Hippocampal formation (tissue), 2 donors: Measurements from ENCODE around the gene ALK.

ENCODE experiments used
- DNase-seq, 2 donors: peaks; one replicate each; lab custom pipeline; 2025; lab: John Stamatoyannopoulos, UW

ALK gene

DNA sequence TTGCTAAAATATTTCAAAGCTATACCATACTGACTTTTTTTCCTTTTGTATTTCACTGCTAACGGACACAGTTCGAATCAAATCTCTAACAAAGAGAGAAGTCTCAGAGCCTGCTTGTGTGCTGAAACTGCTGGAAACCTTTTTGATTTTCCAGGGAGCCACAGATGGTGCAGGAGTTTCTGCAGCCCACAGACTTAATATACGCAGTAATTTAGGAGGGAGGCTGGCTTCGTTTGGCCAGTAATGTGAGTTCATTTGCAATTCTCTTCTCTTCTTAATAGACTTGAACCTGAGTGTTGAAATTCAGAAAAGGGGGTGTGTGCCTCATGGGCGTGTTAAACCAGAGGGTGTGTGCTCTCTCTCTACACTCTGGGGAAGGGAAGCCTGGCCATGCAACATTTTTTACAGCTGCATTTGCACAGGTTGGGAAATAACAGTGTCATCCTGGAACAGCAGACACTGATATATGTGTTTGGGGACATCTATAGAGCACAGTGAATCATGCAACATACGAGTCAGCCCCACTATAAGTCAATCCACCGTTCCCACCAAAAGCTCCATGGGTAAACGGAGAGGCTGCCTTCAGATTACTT lies 473.2 kb downstream of the ALK start:
- no peak for DNase-seq

DNA sequence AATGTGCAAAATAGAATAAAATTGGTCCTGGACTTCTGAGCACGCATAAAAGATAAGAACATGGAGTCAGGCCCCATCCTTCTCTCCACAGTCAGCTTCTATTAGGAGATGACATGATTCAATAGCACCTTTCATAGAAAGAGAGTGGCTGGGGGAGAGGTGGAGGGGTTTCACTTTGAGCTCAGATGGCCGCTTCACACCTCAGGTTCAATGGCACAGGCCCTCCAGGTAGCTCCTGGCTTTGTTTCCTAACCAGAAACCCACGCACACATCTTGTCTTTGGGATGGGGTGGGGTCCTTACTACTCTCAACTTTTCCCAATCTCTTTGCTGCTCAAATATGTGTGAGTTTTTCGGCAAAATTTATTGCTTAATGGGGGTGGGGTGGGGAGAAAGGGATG lies 473.9 kb downstream of the ALK start:
- no peak for DNase-seq

DNA sequence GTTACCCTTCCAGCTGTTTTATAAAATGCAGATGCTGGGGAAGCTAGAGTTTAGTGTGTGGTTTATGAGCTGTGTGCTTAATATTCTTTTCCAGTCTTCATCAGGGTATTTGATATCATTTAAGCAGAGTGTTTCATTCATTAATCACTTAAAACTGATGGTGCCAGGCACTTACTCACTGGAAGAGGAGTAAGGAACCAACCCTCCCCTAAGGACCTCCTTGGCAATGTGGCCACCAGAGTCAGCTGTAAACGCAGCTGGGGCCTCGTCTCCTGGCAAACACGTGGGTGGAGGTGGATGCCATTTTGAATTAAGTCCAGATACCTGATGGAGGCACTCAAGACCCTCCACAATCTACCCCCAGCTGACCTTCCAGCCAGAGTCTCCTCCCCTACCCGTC lies 474.5 kb downstream of the ALK start:
- DNase-seq: no peak

DNA sequence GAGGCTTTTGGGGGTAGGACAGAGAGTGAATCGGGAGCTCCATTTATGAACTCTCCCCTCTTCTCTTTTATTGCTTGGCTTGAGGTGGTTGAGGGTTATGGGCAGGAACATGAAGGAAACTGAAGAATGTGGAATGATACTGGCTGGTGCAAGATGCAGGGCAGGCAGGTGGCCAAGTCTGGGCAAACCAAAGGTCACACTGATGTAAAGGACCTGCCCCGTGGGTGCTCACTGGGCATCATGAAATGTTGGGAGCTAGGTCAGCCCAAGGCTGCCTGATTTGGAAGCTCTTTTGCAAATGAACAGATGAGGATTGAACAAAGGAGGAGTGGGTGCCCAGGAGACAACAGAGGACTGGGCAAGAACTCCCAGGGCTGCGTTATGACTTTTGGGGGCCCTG lies 477.2 kb downstream of the ALK start:
- DNase-seq: no peak

DNA sequence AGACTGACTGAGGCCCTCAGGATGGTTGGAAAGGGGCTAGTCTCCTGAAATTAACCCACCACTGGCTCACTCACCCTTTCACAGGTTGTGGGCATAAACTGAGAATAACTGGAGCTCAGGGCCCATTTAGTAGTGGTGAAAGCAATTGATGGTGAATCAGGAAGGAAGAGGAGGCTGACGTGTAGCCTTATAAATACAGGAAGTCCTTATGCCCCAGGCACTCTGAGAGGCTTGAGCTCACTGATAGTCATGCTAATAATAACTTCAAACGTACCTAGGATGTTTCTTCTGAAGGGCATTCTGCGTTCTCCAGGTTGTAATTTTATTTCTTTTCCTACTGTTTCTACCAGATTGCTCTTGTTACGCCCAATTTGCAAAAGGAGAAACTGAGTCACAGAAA lies 477.8 kb downstream of the ALK start:
- no peak for DNase-seq

DNA sequence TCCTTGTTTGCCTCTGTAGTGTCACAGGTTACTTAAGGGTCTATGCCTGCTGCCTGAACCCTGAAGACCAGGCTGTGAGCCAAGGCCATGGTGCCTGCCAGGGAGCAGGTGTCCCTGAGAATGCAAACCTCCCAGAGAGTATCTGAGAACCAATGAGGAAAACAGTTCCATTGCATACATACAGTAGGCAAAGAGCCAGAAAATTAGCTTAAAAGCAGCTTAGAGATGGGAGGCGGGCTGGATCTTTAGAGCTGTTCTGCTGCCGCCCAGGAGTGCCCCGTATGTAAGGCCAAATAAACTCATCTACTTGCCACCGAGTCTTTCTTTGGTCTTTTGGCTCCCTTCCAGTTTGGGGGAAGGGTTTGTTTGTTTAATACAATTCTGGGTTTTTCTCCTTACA lies 478.2 kb downstream of the ALK start:
- no peak for DNase-seq

DNA sequence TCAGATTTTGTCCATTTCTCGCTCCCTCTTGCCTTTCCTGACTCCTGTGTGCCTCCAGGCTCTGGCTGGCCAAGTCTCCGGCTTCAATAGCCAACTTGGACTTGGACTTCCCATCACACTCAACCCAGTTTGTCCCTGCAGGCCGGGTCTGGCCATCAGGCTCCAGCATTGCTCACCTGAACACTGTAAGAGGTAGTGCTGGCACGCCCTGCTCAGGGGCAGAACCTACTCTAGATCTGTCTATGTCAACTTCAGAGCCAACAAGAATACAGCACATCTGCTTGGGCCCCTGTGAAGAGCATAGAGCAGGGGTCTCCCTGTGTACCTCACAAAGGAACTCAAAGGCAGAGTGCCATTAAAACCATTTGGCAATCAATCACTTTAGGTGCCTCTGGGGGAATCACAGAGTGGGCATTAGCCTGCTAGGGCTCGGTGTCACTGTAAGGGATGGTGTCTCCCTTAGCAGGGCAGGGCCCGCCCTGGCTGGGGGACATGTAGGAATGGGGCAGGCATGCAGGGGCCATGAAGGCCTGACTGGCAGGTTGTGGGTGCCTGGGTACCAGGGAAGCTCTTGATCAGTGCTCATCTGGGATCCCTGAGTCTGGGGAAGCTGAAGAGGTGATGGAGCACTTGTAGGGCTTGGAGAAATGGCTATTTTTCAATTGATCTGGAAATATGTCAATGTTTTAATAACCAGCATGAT lies 480.3 kb downstream of the ALK start:
- no peak for DNase-seq

DNA sequence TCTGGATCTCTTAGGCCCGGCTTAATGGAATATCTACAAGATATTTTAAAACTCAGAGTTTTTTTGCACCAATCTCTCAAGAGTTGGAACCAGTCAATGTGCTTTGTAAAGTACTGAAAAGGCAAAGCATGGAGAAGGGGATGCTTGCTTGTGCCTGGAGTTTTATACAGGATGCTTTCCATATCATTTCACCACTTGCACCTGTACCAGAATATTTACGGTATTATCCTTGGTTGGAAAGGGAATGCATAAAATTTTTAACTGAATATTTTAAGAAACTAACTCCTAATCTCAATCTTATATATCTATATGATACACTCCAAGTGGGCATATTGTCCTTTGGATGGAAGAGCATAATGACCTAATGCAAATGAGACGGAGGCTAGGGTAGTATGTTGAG lies 487.5 kb downstream of the ALK start:
- DNase-seq: no peak

DNA sequence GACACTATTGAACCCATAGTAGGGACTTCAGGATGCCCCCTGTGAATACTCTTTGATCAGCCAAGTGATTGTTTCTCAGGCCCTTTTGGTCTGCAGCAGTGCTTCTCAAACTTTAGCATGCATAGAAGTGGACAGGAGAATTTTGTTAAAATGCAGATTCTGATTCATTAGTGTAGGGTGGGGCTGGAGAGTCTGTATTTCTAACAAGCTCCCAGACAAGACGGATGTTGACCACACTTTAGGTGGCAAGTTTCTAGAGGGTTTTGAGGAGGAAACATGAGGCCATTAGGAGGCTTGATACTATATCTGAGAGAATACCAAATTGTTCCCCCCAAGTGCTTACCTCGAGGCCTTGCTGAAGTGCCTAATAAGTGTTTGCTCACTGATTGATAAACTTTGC lies 488.3 kb downstream of the ALK start:
- no peak for DNase-seq

DNA sequence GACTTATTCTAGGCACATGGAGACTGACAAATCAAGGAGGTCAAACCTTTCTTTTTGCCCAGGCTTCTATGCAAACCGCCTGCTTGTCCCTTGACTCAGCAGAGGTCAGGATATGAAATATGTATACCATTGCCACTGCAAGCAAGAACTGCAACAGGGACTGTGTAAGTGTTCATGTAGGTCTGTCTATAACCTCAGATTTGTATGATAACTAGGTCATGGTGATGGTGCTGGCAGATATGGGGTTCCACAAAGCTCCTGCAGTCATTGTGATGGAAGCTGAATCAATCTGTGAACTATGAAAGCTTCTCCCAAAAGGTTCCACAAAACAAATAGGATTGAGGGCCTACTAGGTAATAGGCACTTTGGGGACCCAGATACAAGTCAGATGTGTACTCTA lies 489.9 kb downstream of the ALK start:
- DNase-seq: no peak

DNA sequence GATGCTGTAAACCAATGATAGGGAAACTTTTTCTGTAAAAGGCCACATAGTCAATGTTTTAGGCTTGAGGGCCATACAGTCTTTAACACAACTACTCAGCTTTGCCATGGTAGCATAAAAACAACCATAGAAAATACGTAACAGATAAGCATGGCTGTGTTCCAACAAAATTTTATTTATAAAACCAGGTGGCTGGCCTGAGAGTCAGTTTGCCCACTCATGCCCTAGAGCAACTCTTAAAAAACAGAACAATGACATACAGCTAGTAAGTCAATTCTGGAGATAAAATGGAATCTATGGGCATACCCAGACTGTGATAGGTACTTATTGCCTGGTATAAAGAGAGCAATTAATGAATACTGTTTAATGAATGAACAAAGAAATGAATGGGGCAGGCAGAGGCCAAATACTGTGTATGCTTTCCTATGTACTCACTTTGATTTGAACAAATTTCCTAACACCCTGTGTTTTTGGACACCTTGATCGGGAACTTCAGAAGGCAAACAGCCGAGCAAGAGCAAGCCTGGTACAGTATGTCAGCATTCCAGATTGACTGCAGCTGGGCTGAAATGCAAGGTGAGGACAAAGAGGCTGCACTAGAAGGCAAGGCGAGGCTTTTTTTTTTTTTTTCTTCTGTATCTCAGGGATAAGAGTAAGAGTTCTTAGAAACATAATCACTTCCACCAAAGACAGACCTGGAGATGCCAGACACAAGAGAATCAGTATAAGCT lies 490.8 kb downstream of the ALK start:
- DNase-seq: no peak

DNA sequence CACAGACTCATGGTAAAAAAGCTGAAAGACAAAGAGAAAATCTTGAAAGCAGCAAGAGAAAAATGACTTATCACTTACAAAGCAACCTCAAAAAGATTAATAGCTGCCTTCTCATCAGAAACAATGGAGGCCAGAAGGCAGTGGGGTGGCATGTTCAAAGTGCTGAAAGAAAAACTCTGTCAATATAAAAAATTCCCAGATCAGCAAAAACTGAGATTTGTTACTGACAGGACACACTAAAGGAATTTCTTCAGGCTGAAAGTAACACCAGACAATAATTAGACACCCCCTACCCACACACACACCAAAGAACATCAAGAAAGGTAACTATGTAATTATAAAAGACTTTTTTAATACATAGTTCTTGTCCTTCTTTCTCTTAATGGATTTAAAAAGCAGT lies 495.0 kb downstream of the ALK start:
- no peak for DNase-seq

DNA sequence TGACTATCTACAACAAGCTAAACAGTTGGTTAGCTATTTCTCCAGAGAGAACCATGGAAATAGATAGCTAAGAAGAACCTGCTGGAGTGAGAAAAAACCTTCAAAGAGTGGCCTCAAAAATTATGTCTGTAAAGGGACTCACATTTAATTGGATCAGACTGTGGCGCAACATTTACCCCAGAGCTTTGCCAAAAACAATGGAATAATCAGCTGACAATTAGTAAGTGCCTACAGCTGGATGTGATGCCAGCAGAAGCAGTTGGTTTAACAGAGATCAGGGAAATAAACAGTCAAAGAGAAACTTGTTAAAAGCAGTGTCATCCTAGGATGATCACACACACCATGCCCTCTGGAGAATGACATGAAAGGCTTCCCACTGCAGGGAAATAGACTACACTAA lies 495.5 kb downstream of the ALK start:
- no peak for DNase-seq

DNA sequence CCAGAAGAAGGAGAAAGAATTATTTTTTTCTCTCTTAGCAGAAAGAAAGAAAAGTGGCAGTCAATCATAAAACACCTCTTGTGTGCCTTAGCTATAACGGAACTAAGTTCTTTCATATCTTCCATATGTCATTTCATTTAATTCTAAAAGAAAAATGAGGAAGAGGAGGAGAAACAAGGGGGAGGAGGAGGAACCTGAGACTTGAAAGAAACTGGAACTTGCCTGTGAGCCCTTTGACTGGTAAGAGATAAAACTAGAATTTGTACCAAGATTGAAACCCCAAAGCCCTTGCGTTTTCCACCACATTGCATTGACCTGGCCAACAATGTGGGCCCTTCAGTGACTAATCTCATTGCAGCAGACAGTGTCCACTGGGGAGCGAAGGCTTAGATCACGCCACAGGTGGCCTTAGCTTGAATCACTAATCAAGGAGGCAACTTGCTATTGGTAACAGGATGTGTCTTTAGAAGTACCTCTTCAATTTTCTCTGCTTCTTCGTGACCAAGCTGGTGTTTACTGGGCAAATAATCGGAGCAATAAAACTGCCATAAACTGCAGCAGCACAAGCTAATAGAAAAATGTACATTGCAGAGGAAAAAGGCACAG lies 498.2 kb downstream of the ALK start:
- DNase-seq: no peak

DNA sequence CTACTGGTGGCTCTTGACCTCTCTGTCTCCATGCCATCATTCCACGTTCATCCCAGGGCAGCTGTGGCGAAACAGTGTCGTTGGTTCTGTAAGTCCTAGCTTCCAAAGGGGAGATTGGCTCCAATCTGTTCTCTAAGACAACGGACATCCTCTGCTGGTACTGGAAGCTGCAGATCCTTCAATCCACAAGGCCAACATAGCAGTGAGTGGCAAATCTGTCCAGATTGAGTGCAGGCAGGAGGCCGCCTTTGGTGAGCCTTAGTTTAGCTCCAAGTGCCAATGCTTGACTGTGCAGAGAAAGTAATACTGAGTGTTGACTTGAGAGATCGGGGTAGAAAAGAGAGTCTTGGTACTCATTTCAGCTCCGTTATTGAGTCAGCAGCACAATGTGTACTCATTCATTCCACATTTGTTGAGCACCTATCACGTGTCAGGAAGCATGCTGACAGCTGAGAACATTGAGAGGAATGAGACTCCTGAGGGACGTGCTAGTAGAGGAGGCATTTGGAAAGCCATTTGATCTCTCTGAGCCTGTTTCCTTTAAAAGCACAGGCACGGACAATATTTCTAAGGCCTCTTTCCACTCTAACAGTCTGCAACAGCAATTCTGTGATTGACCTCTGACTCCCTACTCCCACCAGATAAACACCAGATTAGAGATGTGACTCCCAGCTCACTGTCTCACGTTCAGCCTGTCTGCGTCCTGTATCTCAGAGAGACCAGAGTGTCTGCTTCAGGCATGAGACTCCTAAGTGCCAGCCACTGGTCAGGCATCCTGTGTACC lies 500.2 kb downstream of the ALK start:
- DNase-seq: no peak

DNA sequence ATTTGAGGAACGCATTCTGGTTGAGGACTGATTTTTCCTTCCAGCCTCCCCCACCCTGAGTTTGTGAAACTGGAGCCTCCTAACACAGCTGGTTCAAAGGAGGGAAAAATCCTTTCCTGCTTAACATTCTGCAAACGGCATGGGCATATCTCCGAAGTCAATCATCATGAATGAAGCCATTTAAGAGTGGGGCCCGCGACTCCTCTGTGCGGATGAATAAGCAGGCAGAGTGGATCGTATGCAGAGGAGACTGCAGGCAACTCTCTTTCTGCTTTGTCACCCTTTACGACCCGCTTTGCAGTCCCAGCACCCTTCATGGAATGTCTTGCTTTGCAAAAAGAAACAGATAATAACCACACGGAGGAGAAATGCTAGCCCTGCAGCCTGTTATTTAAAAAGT lies 500.9 kb downstream of the ALK start:
- DNase-seq: no peak

DNA sequence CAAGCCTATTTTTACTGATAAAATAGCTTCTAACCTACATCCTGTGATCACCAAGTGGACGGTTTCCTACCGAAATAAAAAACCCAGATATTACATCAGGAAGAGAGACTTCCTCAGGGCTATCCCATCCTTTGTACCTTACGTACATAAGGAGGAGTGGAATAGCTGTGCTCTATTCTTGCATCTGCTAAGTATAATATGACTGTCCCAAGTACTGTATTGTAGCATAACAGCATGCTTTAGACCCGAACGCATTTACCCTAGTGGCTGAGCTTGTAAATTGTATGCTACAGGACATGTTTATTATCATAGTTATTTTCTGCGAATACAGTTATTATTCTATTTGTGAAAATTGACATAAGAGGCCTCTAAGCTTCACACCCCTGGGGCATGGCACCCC lies 503.8 kb downstream of the ALK start:
- DNase-seq: no peak

DNA sequence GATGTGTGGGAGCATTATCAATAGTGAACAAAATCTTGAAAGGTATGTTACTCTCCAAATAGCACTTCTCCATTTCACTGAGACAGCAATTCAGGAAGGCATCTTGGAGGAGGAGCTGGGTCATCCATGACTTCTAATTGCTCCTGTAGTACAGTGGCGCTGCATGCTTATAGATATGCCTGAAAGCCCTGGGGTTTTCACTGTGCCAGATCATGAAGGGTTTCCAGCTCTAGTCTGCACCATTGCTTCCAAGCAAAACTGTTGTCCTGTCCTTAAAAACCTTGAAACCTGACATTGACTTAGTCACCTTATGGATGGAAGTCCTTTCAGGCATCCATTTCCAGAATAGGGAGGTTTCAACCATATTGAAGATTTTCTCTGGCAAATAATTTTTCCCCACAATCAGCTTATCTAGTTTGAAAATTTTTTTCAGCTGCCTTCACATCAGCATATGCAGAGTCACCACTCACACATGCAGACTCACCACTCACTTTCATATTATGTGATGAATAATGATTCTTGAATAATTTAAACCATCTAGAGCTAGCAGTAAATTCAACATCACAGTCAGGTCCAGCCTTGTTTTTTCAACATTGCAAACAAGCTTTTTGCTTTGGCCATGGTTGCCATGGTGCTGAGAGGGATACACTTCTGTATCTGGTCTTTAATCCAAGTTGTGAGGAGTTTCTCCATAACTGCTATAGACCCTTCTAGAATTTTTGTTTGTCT lies 509.0 kb downstream of the ALK start:
- no peak for DNase-seq

DNA sequence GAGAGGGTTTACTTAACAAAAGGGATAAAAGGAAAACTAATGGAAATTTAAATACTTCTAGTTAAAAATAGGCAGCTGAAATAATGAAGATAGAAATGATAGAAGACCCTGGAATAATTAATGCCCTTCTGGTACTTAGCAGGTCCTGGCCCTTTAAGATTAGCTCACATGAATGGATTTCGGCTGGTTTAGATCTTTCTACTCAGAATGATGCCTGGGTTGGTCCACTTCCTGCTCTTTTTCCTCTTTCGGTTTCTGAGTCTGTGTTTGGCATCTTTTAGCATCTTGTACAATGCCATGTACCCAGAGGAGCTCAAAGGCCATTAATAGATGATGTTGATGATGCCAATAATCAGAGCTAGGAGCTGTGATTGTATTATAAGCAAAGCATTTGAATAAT lies 515.7 kb downstream of the ALK start:
- DNase-seq: no peak

DNA sequence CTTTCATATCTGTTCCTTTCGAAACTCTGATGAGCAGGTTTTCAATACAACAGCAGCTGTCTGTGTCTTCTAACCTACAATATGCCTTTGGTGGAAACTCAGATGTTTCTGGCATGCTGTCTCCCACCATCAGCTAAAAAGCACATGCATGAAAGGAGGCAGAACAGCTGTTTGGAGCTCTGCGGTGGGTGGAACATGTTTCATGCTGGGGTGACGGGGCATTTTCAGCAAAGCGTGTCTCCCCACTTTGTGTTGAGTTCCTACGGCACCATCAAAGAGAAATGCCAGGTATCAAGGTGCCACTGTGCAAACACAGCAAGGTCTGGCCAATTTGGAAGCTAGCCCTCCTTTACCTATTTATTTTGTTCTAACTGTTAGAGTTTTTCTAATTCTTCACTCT lies 516.1 kb downstream of the ALK start:
- no peak for DNase-seq

DNA sequence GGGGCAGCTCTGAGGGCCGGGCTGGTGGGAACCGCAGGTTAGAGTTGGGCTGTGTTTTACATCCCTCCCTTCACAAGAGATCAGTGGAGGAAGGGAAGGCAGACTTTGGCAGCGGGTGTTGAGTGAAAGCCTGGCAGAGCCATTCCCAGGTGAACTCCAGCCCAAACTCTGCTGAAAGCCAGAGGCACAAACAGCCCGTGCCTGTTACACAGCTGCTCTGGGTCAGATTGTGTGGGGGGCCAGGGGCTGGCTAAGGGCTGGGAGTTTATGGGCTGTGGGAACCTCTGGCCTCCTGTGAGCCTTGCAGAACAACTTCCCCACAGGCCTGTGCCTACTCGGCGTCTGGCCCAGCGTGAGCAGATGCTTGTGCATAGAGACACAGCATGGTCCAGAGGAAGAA lies 519.4 kb downstream of the ALK start:
- DNase-seq: no peak
